Measurements from ENCODE around the gene A2M. TPM values are rescaled to one million over a fixed set of nuclear protein-coding genes. Genes with fewer than 3 reads are reported as not detected.

The A2M gene
- total and polyA plus RNA-seq, 2 of the 8 experiments (the other 6 are each of a cell fraction or from before 2014, with no cell fraction given): 0.15 TPM; not detected in 1

DNA sequence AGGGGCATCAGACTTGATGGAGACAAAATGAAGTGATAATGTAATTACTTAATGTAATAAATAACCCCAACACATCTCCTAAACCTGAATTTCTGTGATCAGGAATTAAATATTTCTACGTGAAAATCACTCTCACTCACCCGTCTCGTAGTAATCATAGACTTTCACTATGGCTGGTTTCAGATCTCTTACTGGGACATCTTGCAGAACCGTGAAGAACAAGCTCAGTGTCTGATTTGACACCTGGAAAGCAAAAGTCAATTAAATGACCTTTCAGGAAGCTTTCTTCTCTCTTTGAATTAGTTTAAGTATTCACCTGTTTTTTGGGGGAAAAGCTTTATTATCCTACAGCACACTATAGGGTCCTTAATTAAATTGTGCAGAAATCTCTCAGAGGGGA, 47.1 kb downstream of the A2M start:
- Histone ChIP-seq H3K36me3 (ENCODE audit: control insufficient read depth in 2 of 4, insufficient read depth in 4 of 4, low read length in 3 of 4) (no peaks in the 10 kb centered on the region), H4K8ac (ENCODE audit: extremely low read depth, insufficient read depth, low read length) (no peak overlapping the region), H4K20me1 (replicated peaks in 1 of 2; ENCODE audit: control insufficient read depth in 1 of 2, insufficient read depth in 2 of 2, low read length in 2 of 2) (no peaks in the 10 kb centered on the region), H3K56ac (replicated peaks; ENCODE audit: insufficient read length, low read depth, low read length) (no peak overlapping the region), H3K23ac (ENCODE audit: insufficient read length) (no peak overlapping the region), H2BK5ac (ENCODE audit: low read depth, low read length) (no peak overlapping the region), H3K9ac (replicated peaks in 1 of 4; ENCODE audit: extremely low read depth in 1 of 4, low read depth in 3 of 4, low read length in 3 of 4) (no peak overlapping the region), H4K5ac (ENCODE audit: insufficient read length, low read depth, low read length) (no peak overlapping the region), H3K4ac (replicated peaks; ENCODE audit: insufficient read length, low read depth, low read length) (no peak overlapping the region), H3K27me3 (replicated peaks in 1 of 4; ENCODE audit: control insufficient read depth in 3 of 4, extremely low read depth in 1 of 4, insufficient read depth in 3 of 4, low read length in 3 of 4) (no peaks in the 10 kb centered on the region), H3K4me3 (ENCODE audit: extremely low read depth in 1 of 4, insufficient read depth in 2 of 4, low read depth in 3 of 4, low read length in 4 of 4) (no peak overlapping the region), H2BK120ac (replicated peaks; ENCODE audit: low read depth, low read length) (no peak overlapping the region), H3K23me2 (ENCODE audit: low read depth, low read length) (peaks cover 4% of the 10 kb centered on the region; the same call in 1 of the 2 replicates), H3K79me2 (ENCODE audit: control insufficient read depth in 1 of 2, insufficient read depth in 2 of 2, low read length in 2 of 2) (no peaks in the 10 kb centered on the region), H2BK15ac (ENCODE audit: low read length) (no peak overlapping the region), H3K14ac (ENCODE audit: insufficient read length) (no peak overlapping the region), H3K18ac (ENCODE audit: extremely low read depth, low read length) (no peak overlapping the region), H2BK20ac (ENCODE audit: low read length) (no peak overlapping the region), H3K4me1 (replicated peaks in 1 of 4; ENCODE audit: control insufficient read depth in 3 of 4, insufficient read depth in 4 of 4, low read length in 3 of 4) (peaks cover 0 to 9% (median 6%) of the 10 kb centered on the region in 4 experiments; a peak in 5 of 7 replicates), H3K27ac (ENCODE audit: low read depth, low read length) (no peak overlapping the region), H3K9me3 (ENCODE audit: insufficient read depth in 2 of 2, low read depth in 1 of 2, low read length in 1 of 2) (no peaks in the 10 kb centered on the region), H3K79me1 (ENCODE audit: low read depth, low read length) (no peaks in the 10 kb centered on the region), H4K91ac (replicated peaks; ENCODE audit: insufficient read length, low read length) (no peak overlapping the region), H3K4me2 (ENCODE audit: insufficient read depth in 1 of 2, low read depth in 2 of 2, low read length in 2 of 2) (no peak overlapping the region), H2AFZ (ENCODE audit: low read length) (no peak overlapping the region), H2AK5ac (ENCODE audit: low read depth, low read length) (no peak overlapping the region), H2BK12ac (ENCODE audit: low read depth, low read length) (no peak overlapping the region)
- POLR2A ChIA-PET (ENCODE audit: partially characterized antibody): no interaction called here
- CTCF ChIA-PET (ENCODE audit: partially characterized antibody): no interaction called here
- FAIRE-seq (no peak), DNase-seq (ENCODE audit: low read depth in 1 of 2, low spot score in 2 of 2) (no peak)
- WGBS, 2 experiments (ENCODE audit: extremely low coverage in 1 of 2, insufficient coverage in 1 of 2, insufficient read length in 1 of 2, insufficient replicate concordance in 2 of 2, low coverage in 1 of 2, low lambda C conversion rate in 2 of 2, missing lambda C conversion rate in 1 of 2): 91% methylated on average over 4 of the region's 4 CpGs; no CpG with 5 or more reads in 1 of the 2 experiments
- no peak for TF ChIP-seq POLR2AphosphoS5 (IDR thresholded peaks at IDR 0.05; ENCODE audit: low read depth, low read length)
- TF ChIP-seq ZNF274 (IDR thresholded peaks at IDR 0.05; ENCODE audit: borderline replicate concordance, extremely low read depth, low read length): no peak
- no peak for TF ChIP-seq NANOG (IDR thresholded peaks at IDR 0.05; ENCODE audit: insufficient read depth, low read depth, low read length, poor library complexity, severe bottlenecking)
- TF ChIP-seq, protein P1, sequence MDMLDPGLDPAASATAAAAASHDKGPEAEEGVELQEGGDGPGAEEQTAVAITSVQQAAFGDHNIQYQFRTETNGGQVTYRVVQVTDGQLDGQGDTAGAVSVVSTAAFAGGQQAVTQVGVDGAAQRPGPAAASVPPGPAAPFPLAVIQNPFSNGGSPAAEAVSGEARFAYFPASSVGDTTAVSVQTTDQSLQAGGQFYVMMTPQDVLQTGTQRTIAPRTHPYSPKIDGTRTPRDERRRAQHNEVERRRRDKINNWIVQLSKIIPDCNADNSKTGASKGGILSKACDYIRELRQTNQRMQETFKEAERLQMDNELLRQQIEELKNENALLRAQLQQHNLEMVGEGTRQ (IDR thresholded peaks at IDR 0.05; ENCODE audit: low read length): no peak
- no peak for TF ChIP-seq CHD2 (IDR thresholded peaks at IDR 0.05; ENCODE audit: low read length)
- TF ChIP-seq TEAD4 (IDR thresholded peaks at IDR 0.05; ENCODE audit: low read depth, low read length): no peak
- TF ChIP-seq GABPA (IDR thresholded peaks at IDR 0.05; ENCODE audit: borderline replicate concordance, insufficient read depth, low read length): no peak
- no peak for TF ChIP-seq KDM1A (IDR thresholded peaks at IDR 0.05; ENCODE audit: borderline replicate concordance, low read length)
- TF ChIP-seq JUN (IDR thresholded peaks at IDR 0.05; ENCODE audit: low read depth, low read length): no peak
- no peak for TF ChIP-seq GTF2F1 (IDR thresholded peaks at IDR 0.05; ENCODE audit: borderline replicate concordance, low read depth, low read length)
- no peak for TF ChIP-seq EZH2 (IDR thresholded peaks at IDR 0.05; ENCODE audit: low read depth, low read length, severe bottlenecking)
- TF ChIP-seq, protein P2, sequence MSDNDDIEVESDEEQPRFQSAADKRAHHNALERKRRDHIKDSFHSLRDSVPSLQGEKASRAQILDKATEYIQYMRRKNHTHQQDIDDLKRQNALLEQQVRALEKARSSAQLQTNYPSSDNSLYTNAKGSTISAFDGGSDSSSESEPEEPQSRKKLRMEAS (IDR thresholded peaks at IDR 0.05): no peak
- no peak for TF ChIP-seq BCL11A (IDR thresholded peaks at IDR 0.05; ENCODE audit: low read depth in 2 of 2, low read length in 2 of 2)
- TF ChIP-seq RBBP5 (IDR thresholded peaks at IDR 0.05; ENCODE audit: borderline replicate concordance, low read depth, low read length): no peak

Measured in H1 (cell line).